K562 (cell line): Measurements from ENCODE around the gene C8A. TPM values are rescaled to one million over a fixed set of nuclear protein-coding genes. Genes with fewer than 3 reads are reported as not detected.

Experiments used
- ATAC-seq: fragments of 200-7000 bp; cut with Tn5 transposase; 3 replicates; pipeline ENCODE4 v1.9.1; 2020; ENCODE audit warnings: moderate library complexity
- BruUV-seq: library from RNA; stranded (reverse); fragments of 400-500 nt; replicated peaks from 2 replicates; lab custom pipeline; 2021; lab: Mats Ljungman, UMichigan
- CTCF ChIA-PET: fragments of 300-600 bp; formaldehyde crosslinking; extraction: SDS; loops from one replicate; lab custom pipeline; 2021; ENCODE audit warnings: low intra/inter-chr PET ratio; lab: Yijun Ruan, JAX
- POLR2A ChIA-PET: fragments of 300-600, 350-650 bp; sonication (Branson Sonifier 250); formaldehyde crosslinking; extraction: SDS; loops from one replicate; lab custom pipeline; 2021; ENCODE audit warnings: antibody characterized with exemption, inconsistent platforms; lab: Yijun Ruan, JAX
- DNase-seq, 4 experiments: peaks; one replicate each; pipeline versions ENCODE4 v3.0.0 to v3.0.0-alpha.2; 2011 to 2018; ENCODE audit warnings: low spot score in 3 of 4, mixed read lengths in 3 of 4; ENCODE audit errors: extremely low read depth in 1 of 4
- FAIRE-seq: peaks from 2 replicates; lab custom pipeline; 2011; peaks lifted over from hg19 to GRCh38; lab: Jason Lieb, UNC
- H2AFZ ChIP-seq: 2 replicates; pipeline ENCODE4 v1.6.0; 2011; ENCODE audit warnings: low read depth, low read length, control low read depth, inconsistent platforms
- H3K27ac ChIP-seq: fragments of 200-600 bp; 3 replicates; pipeline ENCODE4 v1.8.0; 2011; ENCODE audit warnings: low read depth, mild to moderate bottlenecking, control low read depth, inconsistent platforms, low read length, moderate library complexity, mixed read lengths; ENCODE audit errors: extremely low read depth
- H3K27me3 ChIP-seq, 2 experiments: fragments of 300-600 bp in 1 of 2; 2 replicates in 1 of 2; 3 replicates in 1 of 2; pipeline versions ENCODE4 v1.6.0 to v1.8.0; 2011; ENCODE audit warnings: inconsistent platforms in 2 of 2, low read length in 2 of 2, mild to moderate bottlenecking in 1 of 2, mixed read lengths in 1 of 2, moderate library complexity in 1 of 2; ENCODE audit not compliant: control insufficient read depth in 2 of 2, insufficient read depth in 2 of 2
- H3K36me3 ChIP-seq: fragments of 300-600 bp; 3 replicates; pipeline ENCODE4 v1.8.0; 2011; ENCODE audit warnings: mild to moderate bottlenecking, low read length, inconsistent platforms; ENCODE audit not compliant: control insufficient read depth, insufficient read depth
- H3K4me1 ChIP-seq, 2 experiments: fragments of 200-600 bp in 1 of 2; replicated peaks in 1 of 2; 2 replicates in 1 of 2; 3 replicates in 1 of 2; pipeline versions ENCODE4 v1.5.1 to v1.8.0; 2011; ENCODE audit warnings: inconsistent platforms in 2 of 2, low read length in 2 of 2, mild to moderate bottlenecking in 1 of 2, mixed read lengths in 1 of 2, moderate library complexity in 1 of 2; ENCODE audit not compliant: control insufficient read depth in 2 of 2, insufficient read depth in 2 of 2
- H3K4me2 ChIP-seq: 2 replicates; pipeline ENCODE4 v1.6.1; 2011; ENCODE audit warnings: low read length, control low read depth, inconsistent platforms, mixed read lengths; ENCODE audit not compliant: insufficient read depth
- H3K4me3 ChIP-seq: fragments of 200-600 bp; sonication (generic), shearing (Covaris generic); 2 replicates; pipeline ENCODE4 v1.5.1; 2016; ENCODE audit warnings: control low read depth, inconsistent platforms
- H3K79me2 ChIP-seq: fragments of 200-600 bp; 3 replicates; pipeline ENCODE4 v1.8.0; 2011; ENCODE audit warnings: low read length, inconsistent platforms; ENCODE audit not compliant: control insufficient read depth, insufficient read depth
- H3K9ac ChIP-seq, 2 experiments: 2 replicates each; pipeline versions ENCODE4 v1.6.0 to v1.6.1; 2011; ENCODE audit warnings: low read depth in 2 of 2, low read length in 2 of 2, control low read depth in 1 of 2, inconsistent platforms in 1 of 2, mild to moderate bottlenecking in 1 of 2, mixed read lengths in 1 of 2; ENCODE audit not compliant: insufficient read depth in 1 of 2
- H3K9me1 ChIP-seq: one replicate; pipeline ENCODE4 v1.6.0; 2011; ENCODE audit warnings: inconsistent platforms, mild to moderate bottlenecking, low read length, moderate library complexity; ENCODE audit not compliant: control insufficient read depth, insufficient read depth
- H3K9me3 ChIP-seq: replicated peaks from 2 replicates; pipeline ENCODE4 v1.5.1; 2011; ENCODE audit warnings: low read depth, low read length, inconsistent platforms; ENCODE audit not compliant: control insufficient read depth, insufficient read depth
- H4K20me1 ChIP-seq: replicated peaks from 2 replicates; pipeline ENCODE4 v1.6.1; 2011; ENCODE audit warnings: low read length, inconsistent platforms, mixed read lengths; ENCODE audit not compliant: control insufficient read depth, insufficient read depth
- E4F1 ChIP-seq: fragments of 250-450 bp; sonication (Bioruptor Pico); IDR thresholded peaks from 2 replicates; pipeline ENCODE4 v1.5.0; 2021; ENCODE audit warnings: mild to moderate bottlenecking, borderline replicate concordance
- EGR1 ChIP-seq: fragments of 450-650 bp; conservative IDR thresholded peaks from 2 replicates; pipeline ENCODE4 v1.6.1; 2017; ENCODE audit warnings: mild to moderate bottlenecking
- TBL1XR1 ChIP-seq, 2 experiments: IDR thresholded peaks; 2 replicates each; pipeline ENCODE4 v1.6.1; 2012; ENCODE audit warnings: improper control_type of control experiment in 2 of 2, low read length in 2 of 2, mild to moderate bottlenecking in 1 of 2
- ZBED1 ChIP-seq: IDR thresholded peaks from 2 replicates; pipeline ENCODE4 v1.6.1; 2014
- ZBTB5 ChIP-seq: fragments of 450-650 bp; IDR thresholded peaks from 2 replicates; pipeline ENCODE4 v1.6.1; 2017; ENCODE audit warnings: antibody characterized with exemption
- ZNF445 ChIP-seq: fragments of 250-450 bp; sonication (Bioruptor Pico); IDR thresholded peaks from 2 replicates; pipeline ENCODE4 v1.4.0; 2020; ENCODE audit warnings: low read depth, mild to moderate bottlenecking, moderate library complexity
- WGBS: fragments of 100-300 bp; shearing (Covaris generic); methylation state at CpG from one replicate; pipeline ENCODE4 v1.1.6; 2016; ENCODE audit warnings: low coverage, mixed read lengths; ENCODE audit not compliant: insufficient coverage; ENCODE audit errors: missing lambda C conversion rate; 5-methylcytosine and 5-hydroxymethylcytosine counted together
- in situ Hi-C: fragments of 300-500 bp; cut with MboI; formaldehyde crosslinking; loops from 4 replicates; pipeline ENCODE4 v1.15.0; 2018; ENCODE audit warnings: inconsistent platforms, mixed read lengths
- intact Hi-C: fragments of 100-400 bp; cut with micrococcal nuclease; formaldehyde crosslinking; loops from 2 replicates; pipeline ENCODE4 v1.14.2; 2022
- polyA plus RNA-seq, 8 experiments: library from polyadenylated mRNA; depleted of rRNA in 4 of 8; stranded (reverse) in 5 of 8; unstranded in 3 of 8; fragments of >200 nt; fragmentation: Nextera tagmentation in 2 of 8; fragmentation: Illumina TruSeq in 1 of 8; extraction: Ambion mirVana in 2 of 8; extraction: Trizol in 1 of 8; gene quantifications; 2 replicates each; pipeline versions ENCODE4 v1.2.1 to v1.2.3, GENCODE V29; 2011 to 2014; ENCODE audit warnings: inconsistent platforms in 1 of 8, missing spikeins in 1 of 8
- total RNA-seq, 7 experiments: library from RNA; depleted of rRNA in 6 of 7; stranded (reverse); fragments of >200 nt in 6 of 7; fragmentation: Illumina TruSeq in 2 of 7; extraction: Trizol in 2 of 7; gene quantifications; 2 replicates each; pipeline versions ENCODE4 v1.2.1 to v1.2.3, GENCODE V29; 2011 to 2021; ENCODE audit warnings: low replicate concordance in 1 of 7

C8A gene
- total and polyA plus RNA-seq, 9 of the 15 experiments (the other 6 are each of a cell fraction or from before 2014, with no cell fraction given) = 0.09 TPM; not detected in 8

GRCh38 chr1:56849750-56850149 lies 4.8 kb upstream of the C8A start:
- POLR2A ChIA-PET = interaction anchor here (0.7 kb wide), 1 partner anchor 615 kb away, joined by 3 read pairs; no protein-coding TSS in a partner anchor
- no peak overlapping the region for H3K4me2 ChIP-seq
- H3K9ac ChIP-seq = no peak overlapping the region
- H3K79me2 ChIP-seq = no peaks in the 10 kb centered on the region
- no peaks in the 10 kb centered on the region for H4K20me1 ChIP-seq
- H3K27me3 ChIP-seq = no peaks in the 10 kb centered on the region; a peak in 1 of 5 replicates
- no peak overlapping the region for H3K27ac ChIP-seq
- CTCF ChIA-PET = no interaction called here
- in situ Hi-C loops = loop anchor here (25.0 kb wide), 1 partner anchor 1188 kb away; no protein-coding TSS in a partner anchor
- H3K36me3 ChIP-seq = no peaks in the 10 kb centered on the region
- no peaks in the 10 kb centered on the region for H3K9me3 ChIP-seq
- no peak overlapping the region for H2AFZ ChIP-seq
- H3K4me1 ChIP-seq = no peaks in the 10 kb centered on the region
- TF ChIP-seq ZNF445 (CRISPR knock-in tag) = no peak
- TF ChIP-seq ZBED1 = no peak
- no peak for TF ChIP-seq EGR1
- TF ChIP-seq E4F1 (CRISPR knock-in tag) = no peak
- no peak for TF ChIP-seq ZBTB5
- no peak for TF ChIP-seq TBL1XR1 (IDR thresholded peaks at IDR 0.05; ENCODE audit: low read length in 2 of 2)
- TF ChIP-seq, all 486 proteins: peak for 0
- H3K4me3 ChIP-seq = no peak overlapping the region
- DNase-seq (no peak), FAIRE-seq (no peak), ATAC-seq (no peak)
- no TSS peak for BruUV-seq
- 0% methylated on average over 7 of the region's 7 CpGs for WGBS
- intact Hi-C loops = no loop called here
- H3K9me1 ChIP-seq = no peaks in the 10 kb centered on the region
